COLO668 (cell line): Measurements from ENCODE around the gene HCRT.
"Not testable (repeated sequence)": the region's sequence is repeated elsewhere in the genome, so short reads cannot be mapped to it uniquely, and the experiment has no call there.

Experiments
- DNase-seq: peaks from one replicate; lab custom pipeline; 2025; ENCODE audit not compliant: unreplicated experiment; lab: John Stamatoyannopoulos, UW

Gene HCRT

GRCh38 chr17:42184713-42185620 lies at the start of gene HCRT:
TSS of gene HCRT (minus strand) at chr17:42185452. CDS start at chr17:42185365, 87 bp downstream.
- peak; percentile 45 for DNase-seq

GRCh38 chr17:42233994-42234393 lies 48.7 kb upstream of the HCRT start:
- no peak for DNase-seq

GRCh38 chr17:42233156-42233555 lies 47.9 kb upstream of the HCRT start:
- DNase-seq: no peak

- DNase-seq: no peak
Observed at GRCh38 chr17:42230225-42230624, 45.0 kb upstream of the HCRT start.

GRCh38 chr17:42227849-42228700 lies 42.8 kb upstream of the HCRT start:
- DNase-seq: no peak

- DNase-seq: no peak
Observed at GRCh38 chr17:42225646-42226045, 40.4 kb upstream of the HCRT start.

- DNase-seq: no peak
Observed at GRCh38 chr17:42224651-42225050, 39.4 kb upstream of the HCRT start.

- peak; percentile 11 for DNase-seq
Observed at GRCh38 chr17:42221886-42222745, 36.9 kb upstream of the HCRT start.

GRCh38 chr17:42219280-42219679 lies 34.0 kb upstream of the HCRT start:
- DNase-seq: not testable (repeated sequence)

GRCh38 chr17:42214156-42214555 lies 28.9 kb upstream of the HCRT start:
- DNase-seq: no peak

GRCh38 chr17:42212382-42212781 lies 27.1 kb upstream of the HCRT start:
- DNase-seq: no peak

GRCh38 chr17:42211921-42212341 lies 26.7 kb upstream of the HCRT start:
- not testable (repeated sequence) for DNase-seq

- DNase-seq: no peak
Observed at GRCh38 chr17:42210046-42210445, 24.8 kb upstream of the HCRT start.

GRCh38 chr17:42206153-42206612 lies 20.9 kb upstream of the HCRT start:
- DNase-seq: not testable (repeated sequence)

- no peak for DNase-seq
Observed at GRCh38 chr17:42203354-42203753, 18.1 kb upstream of the HCRT start.

GRCh38 chr17:42202696-42203095 lies 17.4 kb upstream of the HCRT start:
- no peak for DNase-seq

GRCh38 chr17:42202159-42202558 lies 16.9 kb upstream of the HCRT start:
- DNase-seq: no peak

- DNase-seq: no peak
Observed at GRCh38 chr17:42201458-42201772, 16.2 kb upstream of the HCRT start.

- no peak for DNase-seq
Observed at GRCh38 chr17:42200706-42201457, 15.6 kb upstream of the HCRT start.

- DNase-seq: no peak
Observed at GRCh38 chr17:42199416-42200011, 14.3 kb upstream of the HCRT start.
